Breast epithelium (tissue), 4 donors: ENCODE results near the gene ETS1. TPM values are rescaled to one million over a fixed set of nuclear protein-coding genes. Genes with fewer than 3 reads are reported as not detected.

ENCODE experiments used
- DNase-seq, 2 donors: peaks; one replicate each; pipeline ENCODE4 v3.0.0-alpha.2; 2019; ENCODE audit warnings: low spot score in 2 of 2
- H3K27ac ChIP-seq, 2 donors: fragments of 200-600 bp; sonication (generic) in 1 of 2; one replicate each; pipeline ENCODE4 v1.5.1; 2016 to 2019; ENCODE audit warnings: mild to moderate bottlenecking in 1 of 2
- H3K27me3 ChIP-seq, 2 donors: fragments of 200-600 bp; sonication (generic) in 1 of 2; one replicate each; pipeline versions ENCODE4 v1.5.1 to v1.6.0; 2017 to 2019; ENCODE audit warnings: control low read depth in 1 of 2, mild to moderate bottlenecking in 1 of 2
- H3K36me3 ChIP-seq: fragments of 200-600 bp; one replicate; pipeline ENCODE4 v1.5.1; 2019
- H3K4me1 ChIP-seq, 2 donors: fragments of 200-600 bp; sonication (generic); one replicate each; pipeline ENCODE4 v1.5.1; 2016 to 2019; ENCODE audit warnings: control low read depth in 1 of 2
- H3K4me3 ChIP-seq, 3 donors: fragments of 200-600 bp; sonication (generic); 1 replicate in 2 of 3; 2 replicates in 1 of 3; pipeline ENCODE4 v1.5.1; 2016 to 2019; ENCODE audit warnings: mild to moderate bottlenecking in 3 of 3, moderate library complexity in 2 of 3
- H3K9me3 ChIP-seq, 2 donors: fragments of 200-600 bp; sonication (generic) in 1 of 2; one replicate each; pipeline ENCODE4 v1.5.1; 2016 to 2019; ENCODE audit warnings: control low read depth in 1 of 2
- CTCF ChIP-seq, 3 donors: fragments of 450-650 bp; IDR thresholded peaks; one replicate each; pipeline ENCODE4 v1.5.1; 2016 to 2017; ENCODE audit warnings: antibody characterized with exemption in 3 of 3, mild to moderate bottlenecking in 3 of 3, moderate library complexity in 3 of 3
- POLR2A ChIP-seq: fragments of 450-650 bp; IDR thresholded peaks from one replicate; pipeline ENCODE4 v1.6.1; 2016; ENCODE audit warnings: antibody characterized with exemption, mild to moderate bottlenecking, moderate library complexity
- POLR2AphosphoS5 ChIP-seq, 3 donors: sonication (generic); formaldehyde crosslinking; IDR thresholded peaks; one replicate each; pipeline ENCODE4 v1.6.1; 2017; ENCODE audit warnings: antibody characterized with exemption in 3 of 3
- intact Hi-C: fragments of 100-400 bp; cut with DNase I; formaldehyde crosslinking; loops from one replicate; pipeline ENCODE4 v1.15.1; 2023; ENCODE audit warnings: low total_unique reads
- total RNA-seq, 3 donors: library from RNA; depleted of rRNA; stranded (reverse); fragments of >200 nt; gene quantifications; one replicate each; pipeline ENCODE4 v1.1.0, GENCODE V29; 2016

The ETS1 gene
- total RNA-seq, 3 donors from 2014 or later: 65.6 to 92.1 (median 73.2) TPM

GRCh38 chr11:128592454-128592853 is 5.1 kb upstream of the ETS1 start:
- DNase-seq: no peak
- Histone ChIP-seq H3K27ac (no peak overlapping the region), H3K4me3 (no peak overlapping the region), H3K27me3 (no peaks in the 10 kb centered on the region), H3K4me1 (no peaks in the 10 kb centered on the region), H3K9me3 (no peaks in the 10 kb centered on the region), H3K36me3 (no peaks in the 10 kb centered on the region)
- TF ChIP-seq POLR2A: no peak
- no peak for TF ChIP-seq POLR2AphosphoS5 (IDR thresholded peaks at IDR 0.05)
- no peak for TF ChIP-seq CTCF (IDR thresholded peaks at IDR 0.05)
- intact Hi-C loops: no loop called here

- Histone ChIP-seq H3K4me1 (no peaks in the 10 kb centered on the region), H3K27me3 (no peaks in the 10 kb centered on the region), H3K36me3 (no peaks in the 10 kb centered on the region), H3K9me3 (no peaks in the 10 kb centered on the region), H3K4me3 (no peak overlapping the region), H3K27ac (no peak overlapping the region)
- no peak for DNase-seq
- intact Hi-C loops: no loop called here
- TF ChIP-seq POLR2AphosphoS5 (IDR thresholded peaks at IDR 0.05) (no peak), POLR2A (no peak), CTCF (IDR thresholded peaks at IDR 0.05) (no peak)
Observed at GRCh38 chr11:128590587-128590986, 3.2 kb upstream of the ETS1 start.

- Histone ChIP-seq H3K27ac (no peak overlapping the region), H3K9me3 (no peaks in the 10 kb centered on the region), H3K4me1 (no peaks in the 10 kb centered on the region), H3K36me3 (no peaks in the 10 kb centered on the region), H3K27me3 (no peaks in the 10 kb centered on the region), H3K4me3 (no peak overlapping the region)
- no peak for DNase-seq
- intact Hi-C loops: no loop called here
- TF ChIP-seq POLR2A (no peak), CTCF (IDR thresholded peaks at IDR 0.05) (no peak), POLR2AphosphoS5 (IDR thresholded peaks at IDR 0.05) (no peak)
Observed at GRCh38 chr11:128589998-128590397, 2.6 kb upstream of the ETS1 start.

- Histone ChIP-seq H3K27ac (no peak overlapping the region), H3K9me3 (no peaks in the 10 kb centered on the region), H3K4me3 (no peak overlapping the region), H3K36me3 (no peaks in the 10 kb centered on the region), H3K27me3 (no peaks in the 10 kb centered on the region), H3K4me1 (no peaks in the 10 kb centered on the region)
- TF ChIP-seq POLR2A: no peak
- no peak for TF ChIP-seq POLR2AphosphoS5 (IDR thresholded peaks at IDR 0.05)
- TF ChIP-seq CTCF (IDR thresholded peaks at IDR 0.05): no peak
- intact Hi-C loops: no loop called here
- DNase-seq: no peak
Observed at GRCh38 chr11:128588093-128588492, 735 bp upstream of the ETS1 start.

GRCh38 chr11:128586689-128587088 is 669 bp downstream of the ETS1 start:
- H3K36me3 ChIP-seq: no peaks in the 10 kb centered on the region
- peak overlapping the region in 2 of 3 donors; percentile 37 to 47 for H3K4me3 ChIP-seq
- H3K27ac ChIP-seq: no peak overlapping the region
- no peak for TF ChIP-seq CTCF (IDR thresholded peaks at IDR 0.05)
- no peak for TF ChIP-seq POLR2A
- no peak for TF ChIP-seq POLR2AphosphoS5 (IDR thresholded peaks at IDR 0.05)
- intact Hi-C loops: no loop called here
- DNase-seq: no peak
- H3K9me3 ChIP-seq: no peaks in the 10 kb centered on the region
- H3K4me1 ChIP-seq: no peaks in the 10 kb centered on the region
- no peaks in the 10 kb centered on the region for H3K27me3 ChIP-seq
